ACC112 (cell line): ENCODE measurements around the gene JAKMIP1.
"Not testable (repeated sequence)": the region's sequence is repeated elsewhere in the genome, so short reads cannot be mapped to it uniquely, and the experiment has no call there.

Source experiments
- H2AFZ ChIP-seq: fragments of 200-600 bp; sonication (generic); one replicate; pipeline ENCODE4 v1.6.0; 2017; ENCODE audit warnings: antibody characterized with exemption, low read length; ENCODE audit not compliant: unreplicated experiment
- H3K27ac ChIP-seq: fragments of 200-600 bp; sonication (generic); 2 replicates; pipeline ENCODE4 v1.5.1; 2014; ENCODE audit warnings: low read depth, mild to moderate bottlenecking, antibody characterized with exemption, low read length, moderate library complexity
- H3K27me3 ChIP-seq: fragments of 200-600 bp; sonication (generic); 2 replicates; pipeline ENCODE4 v1.6.1; 2014; ENCODE audit warnings: mild to moderate bottlenecking, antibody characterized with exemption, low read length, moderate library complexity, mixed read lengths; ENCODE audit not compliant: insufficient read depth
- H3K36me3 ChIP-seq: fragments of 200-600 bp; sonication (generic); 2 replicates; pipeline ENCODE4 v1.6.1; 2016; ENCODE audit warnings: mild to moderate bottlenecking, antibody characterized with exemption, low read length, moderate library complexity, mixed read lengths; ENCODE audit not compliant: insufficient read depth
- H3K4me1 ChIP-seq: fragments of 200-600 bp; sonication (generic); one replicate; pipeline ENCODE4 v1.6.1; 2016; ENCODE audit warnings: low read length, mixed read lengths; ENCODE audit not compliant: insufficient read depth, unreplicated experiment, control insufficient read depth
- H3K4me3 ChIP-seq: fragments of 200-600 bp; sonication (generic); 2 replicates; pipeline ENCODE4 v1.5.1; 2014; ENCODE audit warnings: mild to moderate bottlenecking, low read depth, low read length
- H3K79me2 ChIP-seq: fragments of 200-600 bp; sonication (generic); one replicate; pipeline ENCODE4 v1.6.0; 2016; ENCODE audit warnings: low read length; ENCODE audit not compliant: control insufficient read depth, unreplicated experiment, insufficient read depth

The JAKMIP1 gene

GRCh38 chr4:6008766-6009385, 191.5 kb downstream of the JAKMIP1 start:
- Histone ChIP-seq H3K27me3 (peaks cover 42% of the 10 kb centered on the region), H2AFZ (no peak overlapping the region), H3K27ac (no peak overlapping the region), H3K36me3 (no peaks in the 10 kb centered on the region), H3K4me1 (no peaks in the 10 kb centered on the region), H3K4me3 (no peak overlapping the region), H3K79me2 (no peaks in the 10 kb centered on the region)

- Histone ChIP-seq H3K4me3 (no peak overlapping the region), H3K79me2 (no peaks in the 10 kb centered on the region)
These were observed 192.2 kb downstream of the JAKMIP1 start for GRCh38 chr4:6008092-6008551.

GRCh38 chr4:6005175-6005574, 195.2 kb downstream of the JAKMIP1 start:
- H3K79me2 ChIP-seq = no peaks in the 10 kb centered on the region
- no peak overlapping the region for H2AFZ ChIP-seq
- H3K27ac ChIP-seq = no peak overlapping the region
- no peaks in the 10 kb centered on the region for H3K36me3 ChIP-seq
- no peaks in the 10 kb centered on the region for H3K4me1 ChIP-seq
- H3K27me3 ChIP-seq = peaks cover 33% of the 10 kb centered on the region
- H3K4me3 ChIP-seq = no peak overlapping the region

More at GRCh38 chr4:6008092-6008551, 192.2 kb downstream of the JAKMIP1 start:
- H2AFZ ChIP-seq = no peak overlapping the region
- no peaks in the 10 kb centered on the region for H3K4me1 ChIP-seq
- no peak overlapping the region for H3K27ac ChIP-seq
- H3K27me3 ChIP-seq = peaks cover 42% of the 10 kb centered on the region
- H3K36me3 ChIP-seq = no peaks in the 10 kb centered on the region

- peaks cover 22% of the 10 kb centered on the region for H3K27me3 ChIP-seq
- H3K4me3 ChIP-seq, H2AFZ ChIP-seq, H3K79me2 ChIP-seq, H3K27ac ChIP-seq, H3K4me1 ChIP-seq, H3K36me3 ChIP-seq: not testable (repeated sequence)
These were observed 196.9 kb downstream of the JAKMIP1 start for GRCh38 chr4:6003485-6003884.

- H3K27ac ChIP-seq = no peak overlapping the region
- no peaks in the 10 kb centered on the region for H3K36me3 ChIP-seq
- no peak overlapping the region for H3K4me3 ChIP-seq
- H3K27me3 ChIP-seq = peaks cover 17% of the 10 kb centered on the region; the same call in 1 of the 2 replicates
- H2AFZ ChIP-seq = no peak overlapping the region
- no peaks in the 10 kb centered on the region for H3K4me1 ChIP-seq
- H3K79me2 ChIP-seq = no peaks in the 10 kb centered on the region
These were observed 197.4 kb downstream of the JAKMIP1 start for GRCh38 chr4:6002926-6003325.

- Histone ChIP-seq H3K4me3 (no peak overlapping the region), H3K4me1 (no peaks in the 10 kb centered on the region), H3K27me3 (peaks cover 15% of the 10 kb centered on the region; the same call in 1 of the 2 replicates), H3K27ac (no peak overlapping the region), H2AFZ (no peak overlapping the region), H3K79me2 (no peaks in the 10 kb centered on the region), H3K36me3 (no peaks in the 10 kb centered on the region)
These were observed 197.9 kb downstream of the JAKMIP1 start for GRCh38 chr4:6002492-6002833.

GRCh38 chr4:6001680-6002491, 198.5 kb downstream of the JAKMIP1 start:
- no peak overlapping the region for H2AFZ ChIP-seq
- no peaks in the 10 kb centered on the region for H3K36me3 ChIP-seq
- H3K27me3 ChIP-seq = peaks cover 11% of the 10 kb centered on the region; the same call in 1 of the 2 replicates
- H3K79me2 ChIP-seq = no peaks in the 10 kb centered on the region
- H3K27ac ChIP-seq = no peak overlapping the region
- no peak overlapping the region for H3K4me3 ChIP-seq
- no peaks in the 10 kb centered on the region for H3K4me1 ChIP-seq

GRCh38 chr4:5999830-6000365, 200.5 kb downstream of the JAKMIP1 start:
- H3K79me2 ChIP-seq = no peaks in the 10 kb centered on the region
- peaks cover 12% of the 10 kb centered on the region; the same call in 1 of the 2 replicates for H3K27me3 ChIP-seq
- no peaks in the 10 kb centered on the region for H3K36me3 ChIP-seq
- H3K4me3 ChIP-seq = no peak overlapping the region
- no peaks in the 10 kb centered on the region for H3K4me1 ChIP-seq
- H3K27ac ChIP-seq = no peak overlapping the region
- no peak overlapping the region for H2AFZ ChIP-seq

GRCh38 chr4:5999356-5999755, 201.0 kb downstream of the JAKMIP1 start:
- Histone ChIP-seq H3K27me3 (peaks cover 12% of the 10 kb centered on the region; the same call in 1 of the 2 replicates), H2AFZ (no peak overlapping the region), H3K4me1 (no peaks in the 10 kb centered on the region), H3K36me3 (no peaks in the 10 kb centered on the region), H3K4me3 (no peak overlapping the region), H3K27ac (no peak overlapping the region), H3K79me2 (no peaks in the 10 kb centered on the region)

- Histone ChIP-seq H3K4me3 (no peak overlapping the region), H3K36me3 (no peaks in the 10 kb centered on the region), H3K79me2 (no peaks in the 10 kb centered on the region), H2AFZ (no peak overlapping the region), H3K4me1 (no peaks in the 10 kb centered on the region), H3K27ac (no peak overlapping the region), H3K27me3 (peaks cover 12% of the 10 kb centered on the region; the same call in 1 of the 2 replicates)
These were observed 201.9 kb downstream of the JAKMIP1 start for GRCh38 chr4:5998333-5998936.
